Right renal cortex interstitium (tissue), 3 donors: ENCODE measurements around the gene ZDHHC6. TPM values are rescaled to one million over a fixed set of nuclear protein-coding genes. Genes with fewer than 3 reads are reported as not detected.
"Not testable (repeated sequence)": the region's sequence is repeated elsewhere in the genome, so short reads cannot be mapped to it uniquely, and the experiment has no call there.

Experiments
- DNase-seq, 3 donors: peaks; one replicate each; pipeline ENCODE4 v3.0.0-alpha.2; 2013; ENCODE audit warnings: low read depth in 3 of 3, low spot score in 2 of 3
- polyA plus RNA-seq, 3 donors: library from polyadenylated mRNA; unstranded; fragments of 120-200 nt; gene quantifications; one replicate each; pipeline ENCODE4 v1.2.1, GENCODE V29; 2013; ENCODE audit not compliant: insufficient read length in 3 of 3

ZDHHC6 gene, protein sequence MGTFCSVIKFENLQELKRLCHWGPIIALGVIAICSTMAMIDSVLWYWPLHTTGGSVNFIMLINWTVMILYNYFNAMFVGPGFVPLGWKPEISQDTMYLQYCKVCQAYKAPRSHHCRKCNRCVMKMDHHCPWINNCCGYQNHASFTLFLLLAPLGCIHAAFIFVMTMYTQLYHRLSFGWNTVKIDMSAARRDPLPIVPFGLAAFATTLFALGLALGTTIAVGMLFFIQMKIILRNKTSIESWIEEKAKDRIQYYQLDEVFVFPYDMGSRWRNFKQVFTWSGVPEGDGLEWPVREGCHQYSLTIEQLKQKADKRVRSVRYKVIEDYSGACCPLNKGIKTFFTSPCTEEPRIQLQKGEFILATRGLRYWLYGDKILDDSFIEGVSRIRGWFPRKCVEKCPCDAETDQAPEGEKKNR
- polyA plus RNA-seq, result 10 to 100 TPM; 65.7 to 69.0 (median 66.4) TPM

DNA sequence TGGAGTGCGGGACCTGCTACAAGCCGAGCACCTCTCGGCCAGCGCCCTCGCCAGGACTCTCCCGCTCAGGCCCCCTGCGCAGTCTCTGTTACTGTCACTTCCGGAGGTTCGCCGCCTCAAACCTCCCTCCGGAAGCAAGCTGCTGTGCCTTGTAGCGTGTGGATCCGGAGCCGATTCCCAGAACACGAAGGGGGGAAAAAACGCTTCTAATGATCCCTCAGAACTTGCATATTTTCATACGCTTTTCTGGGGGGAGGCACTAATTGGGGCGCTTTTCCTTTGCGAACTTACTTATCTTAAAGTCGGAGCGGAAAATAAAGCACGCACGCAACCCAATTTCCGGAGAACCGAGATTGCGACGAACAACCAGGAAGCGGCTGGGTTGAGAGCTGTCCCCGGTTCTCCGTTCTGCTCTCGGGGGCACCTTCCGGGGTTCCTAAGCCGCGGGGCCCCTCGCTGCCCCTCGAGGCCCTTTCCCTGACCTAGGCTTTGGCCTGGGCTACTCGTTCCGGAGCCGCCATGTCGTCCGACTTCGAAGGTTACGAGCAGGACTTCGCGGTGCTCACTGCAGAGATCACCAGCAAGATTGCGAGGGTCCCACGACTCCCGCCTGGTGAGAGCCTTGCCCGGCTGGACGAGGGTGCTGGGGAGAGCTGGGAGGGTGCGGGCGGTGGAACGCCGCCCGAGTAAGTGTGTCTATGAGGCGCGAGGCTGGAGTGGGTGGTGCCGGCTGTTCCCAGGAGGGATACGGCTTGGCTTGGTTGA is at the start of gene ZDHHC6, which contains the start of gene VTI1A:
TSS of gene ZDHHC6 (minus strand) at position 60 of the 765 bp plus-strand sequence. CDS start 1,478 bp downstream, outside the sequence.
TSS of gene VTI1A (plus strand) at position 361 of the 765 bp plus-strand sequence. CDS start at position 520, 159 bp downstream.
- DNase-seq, result peak; percentile 76 to 87 (median 83)

DNA sequence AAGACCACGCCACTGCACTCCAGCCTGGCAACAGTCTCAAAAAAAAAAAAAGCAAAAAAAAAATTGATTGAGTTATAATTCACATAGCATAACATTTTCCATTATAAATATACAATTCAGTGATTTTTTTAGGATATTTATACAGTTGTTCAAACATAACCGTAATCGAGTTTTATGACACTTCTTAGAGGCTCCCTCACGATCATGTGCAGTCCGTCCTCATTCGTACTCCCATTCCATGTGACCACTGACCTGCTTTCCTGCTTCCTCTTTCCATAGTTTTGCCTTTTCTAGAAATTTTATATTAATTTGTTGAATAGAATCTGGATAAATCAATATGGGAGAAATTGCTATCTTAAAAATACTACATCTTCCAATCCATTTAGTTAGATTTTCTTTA is 46.0 kb upstream of the ZDHHC6 start:
- no peak for DNase-seq

DNA sequence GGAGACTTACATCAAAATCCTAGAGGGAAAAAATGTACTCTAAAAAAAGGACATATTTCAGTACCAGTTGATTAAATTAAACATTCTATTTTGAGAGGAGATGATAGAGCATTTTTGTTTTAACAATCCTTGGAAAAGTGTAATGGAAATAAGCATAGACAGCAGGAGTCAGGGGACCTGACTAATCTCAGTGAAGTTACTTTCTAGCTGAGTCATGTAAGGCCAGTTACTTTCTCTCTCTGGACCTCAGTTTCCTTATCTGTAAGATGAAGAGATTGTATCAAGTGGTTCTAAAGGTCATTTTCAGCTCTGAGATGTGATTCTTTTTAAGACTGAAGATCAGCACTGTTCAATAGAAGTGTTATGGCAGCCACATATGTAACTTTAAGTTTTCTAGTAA is 44.4 kb upstream of the ZDHHC6 start:
- no peak for DNase-seq

DNA sequence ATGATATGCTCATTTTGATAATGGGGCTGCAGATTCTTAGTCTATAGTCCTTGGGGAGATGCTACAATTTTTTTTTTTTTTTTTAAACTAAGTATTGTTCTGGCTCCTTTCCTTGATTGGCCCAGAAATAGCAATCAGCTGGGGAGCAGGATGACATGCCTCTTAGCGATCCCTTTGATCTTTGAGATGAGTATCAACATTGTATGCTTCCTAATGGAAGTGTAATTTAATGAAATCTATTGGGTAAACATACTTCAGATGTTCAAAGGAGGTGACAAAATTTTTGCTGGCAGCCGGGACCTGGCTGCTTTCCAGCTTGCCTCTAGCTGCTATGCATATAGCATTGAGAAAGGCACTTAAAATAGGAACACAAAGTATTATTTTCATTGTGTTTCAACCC is 43.8 kb upstream of the ZDHHC6 start:
- DNase-seq, result no peak

DNA sequence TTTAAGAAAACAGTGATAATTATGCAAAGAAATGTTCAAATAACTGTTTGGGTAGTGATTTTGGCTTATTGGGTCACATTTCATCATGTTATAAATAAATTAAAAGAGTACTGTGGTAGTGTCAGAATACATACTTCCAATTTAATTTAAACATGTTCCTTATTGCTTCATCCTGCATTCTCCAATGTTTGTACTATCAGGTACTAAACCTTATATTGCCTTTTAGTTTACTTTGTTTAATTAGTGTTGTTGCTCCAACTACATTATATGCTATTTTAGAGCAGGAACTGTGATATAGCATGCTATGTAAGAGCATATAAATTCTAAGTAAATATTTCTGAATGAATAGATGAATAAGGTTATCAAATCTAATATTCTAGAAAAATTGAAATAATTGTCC is 41.2 kb upstream of the ZDHHC6 start:
- DNase-seq, result no peak

DNA sequence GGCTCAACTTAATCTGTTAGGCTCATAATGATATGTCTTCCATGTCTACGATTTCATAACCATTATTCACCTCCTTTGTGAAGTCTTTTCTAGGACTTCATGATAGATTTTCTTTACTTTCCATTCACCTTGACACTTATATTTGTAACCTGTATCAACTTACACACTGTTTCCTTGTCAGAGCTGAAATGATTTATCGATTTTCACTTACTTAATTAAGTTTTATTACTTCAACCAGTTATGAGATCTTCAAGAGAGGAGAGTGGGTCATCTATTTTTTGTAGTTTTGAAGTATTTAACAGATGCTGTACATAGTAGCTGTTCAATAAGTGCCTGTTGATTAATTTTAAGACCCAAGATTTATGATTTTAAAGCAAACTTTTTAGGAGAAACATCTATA is 37.7 kb upstream of the ZDHHC6 start:
- no peak for DNase-seq

DNA sequence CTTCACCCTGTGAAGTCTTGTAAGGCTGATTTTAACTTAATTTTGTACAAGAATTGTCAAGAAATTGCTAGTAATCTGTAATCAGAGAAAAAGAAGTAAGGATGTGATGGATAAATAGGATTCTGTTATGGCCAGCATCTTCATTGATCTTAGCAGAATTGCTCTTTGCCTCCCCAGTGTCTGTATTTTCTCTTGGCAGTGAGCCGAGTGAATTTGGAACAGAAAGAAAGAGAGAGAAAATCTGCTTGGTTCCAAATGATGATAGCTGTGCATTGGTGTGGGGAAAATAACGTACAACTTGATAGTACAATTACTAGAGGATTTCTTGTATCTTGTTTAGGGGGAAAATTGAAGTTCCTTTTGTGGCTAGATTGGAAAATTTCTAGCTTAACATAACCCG is 34.9 kb upstream of the ZDHHC6 start:
- no peak for DNase-seq

DNA sequence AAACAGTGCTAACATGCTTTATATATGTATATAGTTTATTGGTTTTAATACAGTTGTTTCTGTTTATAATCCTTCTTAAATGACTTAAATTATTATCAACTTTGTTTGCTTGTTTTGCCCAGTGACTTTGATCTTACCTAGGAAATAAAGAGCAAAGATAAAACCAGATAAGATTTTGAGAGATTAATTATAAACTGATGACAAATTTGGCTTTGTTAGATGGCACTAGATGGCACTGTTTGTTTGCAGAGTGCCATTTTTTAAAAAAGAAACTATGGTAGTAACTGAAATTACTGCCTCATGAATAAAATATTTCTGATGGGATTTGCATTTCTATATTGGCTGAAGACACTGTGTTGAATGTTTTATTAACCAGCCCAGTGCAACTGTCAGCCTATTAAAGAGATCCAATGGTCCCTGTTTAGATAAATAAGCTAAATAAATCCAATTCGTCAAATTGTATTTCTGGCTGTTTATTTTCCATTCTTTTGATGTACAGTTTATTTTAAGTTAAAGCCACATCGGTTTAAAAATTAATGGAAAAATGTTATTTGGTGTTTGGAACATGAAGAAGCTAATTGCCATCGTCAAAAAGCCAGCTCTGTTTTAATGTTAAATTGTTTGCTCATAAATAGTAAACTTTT is 29.0 kb upstream of the ZDHHC6 start:
- no peak for DNase-seq

DNA sequence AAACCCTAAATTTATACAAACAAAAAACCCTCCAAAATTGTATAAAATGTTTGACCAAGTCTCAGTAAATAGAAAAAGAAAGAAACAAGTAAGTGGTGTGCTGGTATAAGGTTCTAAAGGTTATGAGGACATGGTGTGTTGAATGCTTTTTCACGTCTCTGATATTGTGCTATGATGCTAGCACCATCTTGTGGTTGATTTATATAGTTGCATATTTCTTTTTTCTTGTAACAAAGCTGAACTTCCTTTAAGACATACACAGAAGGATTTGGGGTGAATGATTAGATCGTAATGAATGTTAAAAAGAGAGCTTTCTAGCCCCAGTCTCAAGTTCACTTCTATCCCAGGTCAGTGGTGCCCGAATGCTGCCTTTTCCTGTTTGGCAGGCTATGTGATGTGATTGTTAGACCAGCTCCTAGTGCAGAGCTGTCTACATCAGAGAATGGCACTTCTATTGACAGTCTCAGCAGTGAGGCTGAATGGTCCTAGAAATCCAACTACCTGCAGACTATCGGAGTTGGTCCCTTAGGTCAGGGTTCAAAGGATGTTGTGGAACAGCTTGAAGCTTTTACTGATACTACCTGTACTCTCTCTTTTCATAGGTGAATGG is 25.3 kb upstream of the ZDHHC6 start:
- DNase-seq, result no peak

DNA sequence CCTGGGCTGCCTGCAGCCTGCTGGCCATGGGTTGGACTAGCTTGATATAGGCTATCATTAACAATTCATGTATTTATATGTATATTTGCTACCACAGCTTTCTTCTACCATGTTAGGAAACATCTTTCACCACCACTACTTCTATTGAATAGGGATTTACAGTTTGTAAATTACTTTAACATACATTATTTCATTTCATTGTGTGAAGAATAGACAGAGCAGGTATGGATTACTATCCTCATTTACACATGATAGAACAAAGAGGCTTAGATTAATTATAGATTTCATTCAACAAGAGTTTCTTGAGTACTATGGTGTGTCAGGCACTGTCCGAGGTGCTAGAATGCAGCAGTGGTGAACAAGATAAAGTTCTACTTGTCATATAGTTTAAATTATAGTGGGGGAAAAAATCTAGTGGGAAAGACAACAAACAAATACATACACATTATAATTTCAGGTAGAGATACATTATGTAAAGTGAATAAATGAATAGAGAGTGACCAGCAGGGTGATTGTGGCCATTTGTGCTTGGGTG is 20.9 kb upstream of the ZDHHC6 start:
- no peak for DNase-seq

DNA sequence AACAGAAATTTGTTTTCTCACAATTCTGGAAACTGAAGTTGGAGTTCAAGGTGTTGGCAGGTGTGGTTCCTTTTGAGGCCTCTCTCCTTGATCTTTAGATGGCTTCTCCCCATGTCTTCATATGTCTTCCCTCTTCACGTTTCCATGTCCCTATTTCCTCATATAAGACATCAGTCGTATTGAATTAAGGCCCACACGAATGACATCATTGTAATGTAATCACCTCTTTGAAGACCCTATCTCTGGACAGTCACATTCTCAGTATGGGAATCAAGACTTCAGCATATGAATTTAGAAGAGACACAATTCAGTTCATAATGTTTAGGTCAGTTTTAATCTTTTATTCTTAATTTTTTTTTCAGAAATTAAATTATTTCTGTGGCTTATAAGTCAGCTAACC is 20.1 kb upstream of the ZDHHC6 start:
- no peak for DNase-seq

DNA sequence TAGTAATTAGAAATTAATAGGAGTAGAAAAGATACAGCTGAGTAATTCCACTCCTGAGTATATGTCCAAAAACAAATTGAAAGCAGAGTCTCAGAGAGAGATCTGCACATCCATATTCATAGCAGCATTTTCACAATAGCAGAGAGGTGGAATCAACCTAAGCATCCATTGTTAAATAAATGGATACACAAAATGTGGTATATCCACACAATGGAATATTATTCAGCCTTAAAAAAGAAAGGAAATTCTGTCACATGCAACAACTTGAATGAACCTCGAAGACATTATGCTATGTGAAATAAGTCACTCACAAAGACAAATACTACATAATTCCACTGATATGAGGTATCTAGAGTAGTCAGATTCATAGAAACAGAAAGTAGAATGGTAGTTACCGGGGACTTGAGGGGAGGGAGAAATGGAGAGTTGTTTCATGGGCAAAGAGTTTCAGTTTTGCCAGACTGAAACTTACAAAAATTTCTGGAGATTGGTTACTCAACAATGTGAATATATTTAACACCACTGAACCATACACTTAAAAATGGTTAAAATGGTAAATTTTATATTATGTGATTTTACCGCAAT is 18.7 kb upstream of the ZDHHC6 start:
- no peak for DNase-seq

DNA sequence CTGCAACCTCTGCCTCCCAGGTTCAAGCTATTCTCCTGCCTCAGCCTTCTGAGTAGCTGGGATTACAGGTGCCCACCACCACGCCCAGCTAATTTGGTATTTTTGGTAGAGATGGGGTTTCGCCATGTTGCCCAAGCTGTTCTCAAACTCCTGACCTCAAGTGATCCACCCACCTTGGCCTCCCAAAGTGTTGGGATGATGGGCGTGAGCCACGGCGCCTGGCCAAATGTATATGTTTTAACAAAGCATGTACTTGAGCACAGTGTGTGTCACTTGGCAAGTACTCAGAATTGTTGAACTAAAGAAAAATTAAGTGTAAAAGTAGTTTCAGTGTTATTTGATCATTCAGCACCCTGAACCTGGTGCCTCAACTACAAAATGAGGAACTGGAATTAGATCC is 17.4 kb upstream of the ZDHHC6 start:
- DNase-seq, result not testable (repeated sequence)

DNA sequence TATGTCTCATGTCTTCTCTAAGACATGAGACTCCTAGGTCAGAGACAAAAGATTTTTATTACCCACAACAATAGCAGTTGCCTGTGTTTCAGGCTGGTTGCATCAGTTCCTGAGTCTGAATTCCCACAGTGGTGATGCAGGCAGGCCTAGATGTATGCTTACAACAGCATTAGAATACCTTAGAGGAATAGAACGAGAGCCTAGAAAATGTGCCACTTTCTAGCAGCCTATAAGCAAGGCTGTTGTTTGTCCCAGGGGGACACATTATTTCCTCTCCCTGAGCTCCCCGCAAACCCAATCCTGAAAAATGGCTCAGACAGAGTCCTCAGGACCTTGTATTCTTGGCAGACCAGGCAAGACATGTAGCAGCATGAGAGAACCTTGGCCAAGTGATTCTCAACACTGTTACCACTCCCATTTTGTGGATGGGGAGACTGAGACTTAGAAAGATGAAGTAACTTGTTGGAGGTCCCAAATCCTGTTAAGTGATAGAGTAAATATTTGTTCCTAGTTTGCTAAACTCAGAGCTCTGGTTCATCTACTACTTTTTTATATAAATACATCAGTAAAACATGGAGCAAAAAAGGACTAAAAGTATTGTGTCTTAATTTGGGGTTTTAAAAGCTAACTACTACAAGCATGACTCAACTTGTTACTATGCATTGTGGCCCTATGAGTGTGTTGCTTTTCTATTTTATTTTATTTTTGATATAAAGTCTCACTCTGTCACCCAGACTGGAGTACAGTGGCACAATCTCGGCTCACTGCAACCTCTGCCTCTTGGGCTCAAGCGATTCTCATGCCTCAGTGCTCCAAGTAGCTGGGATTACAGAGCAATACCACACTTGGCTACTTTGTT is 14.5 kb upstream of the ZDHHC6 start:
- no peak for DNase-seq

DNA sequence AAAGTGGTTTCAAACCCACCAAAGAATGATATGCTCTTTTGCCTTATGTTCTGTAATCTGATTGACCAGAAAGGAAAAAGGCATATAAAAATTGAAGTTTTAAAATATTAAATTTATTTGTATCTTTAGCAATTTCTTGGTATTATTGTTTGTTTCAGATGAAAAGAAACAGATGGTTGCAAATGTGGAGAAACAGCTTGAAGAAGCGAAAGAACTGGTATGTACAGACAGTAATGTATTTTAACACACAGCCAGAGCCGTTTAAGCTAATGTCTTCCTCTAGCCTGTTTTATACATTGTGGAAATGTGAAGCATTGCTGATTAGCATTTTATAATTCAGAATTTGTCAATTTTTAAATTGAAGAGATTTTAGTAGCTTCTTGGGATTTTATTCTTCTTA is 13.7 kb upstream of the ZDHHC6 start:
- no peak for DNase-seq

DNA sequence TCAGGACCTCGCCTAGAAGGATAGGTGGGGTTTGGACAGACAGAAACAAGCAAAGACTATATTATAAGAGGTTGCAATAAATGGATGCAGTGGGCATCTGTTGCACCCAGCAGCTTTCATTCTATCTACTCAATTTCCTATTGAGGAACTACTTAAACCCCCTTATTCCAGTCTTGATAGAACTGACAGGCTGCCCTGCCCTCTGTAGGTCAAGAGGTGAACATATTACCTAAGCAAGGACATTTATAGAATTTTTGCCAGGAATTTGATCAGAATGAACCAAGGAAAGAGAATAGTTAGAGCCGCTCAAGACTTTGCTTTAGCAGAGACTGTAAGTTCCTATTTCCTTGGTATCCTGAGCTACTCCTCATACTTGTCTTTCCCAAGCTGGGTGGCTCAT is 9.8 kb upstream of the ZDHHC6 start:
- no peak for DNase-seq

DNA sequence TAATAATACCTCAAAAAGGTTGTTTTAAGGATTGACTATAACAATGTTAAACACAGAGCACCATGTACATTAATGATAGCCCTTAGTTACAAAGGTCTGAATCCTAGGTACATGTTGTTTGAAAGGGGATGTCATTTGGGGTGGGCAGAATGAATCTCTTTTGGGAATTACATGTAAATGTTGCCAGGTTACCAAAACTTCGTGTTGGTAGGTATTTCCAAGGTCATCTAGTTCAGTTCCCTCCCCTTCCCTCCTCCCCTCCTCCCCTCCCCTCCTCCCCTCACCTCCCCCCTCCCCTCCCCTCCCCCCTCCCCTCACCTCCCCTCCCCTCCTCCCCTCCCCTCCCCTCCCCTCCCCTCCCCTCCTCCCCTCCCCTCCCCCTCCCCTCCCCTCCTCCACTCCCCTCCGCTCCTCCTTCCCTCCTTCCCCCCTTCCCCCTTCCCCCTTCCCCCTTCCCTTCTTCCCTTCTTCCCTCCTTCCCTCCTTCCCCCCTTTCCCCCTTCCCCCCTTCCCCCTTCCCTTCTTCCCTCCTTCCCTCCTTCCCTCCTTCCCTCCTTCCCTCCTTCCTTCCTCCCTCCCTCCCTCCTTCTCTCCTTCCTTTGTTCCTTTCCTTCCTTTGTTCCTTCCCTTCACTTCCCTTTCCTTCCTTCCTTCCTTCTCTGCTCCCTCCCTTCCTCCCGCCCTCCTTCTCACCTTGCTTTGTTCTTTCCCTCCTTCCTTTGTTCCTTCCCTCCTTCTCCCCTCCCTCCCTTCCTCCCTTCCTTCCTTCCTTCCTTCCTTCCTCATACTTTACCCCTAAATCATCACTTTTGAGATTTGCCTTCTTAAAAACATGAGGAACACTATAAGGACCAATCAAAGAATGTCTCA is 8.4 kb upstream of the ZDHHC6 start:
- DNase-seq, result no peak

DNA sequence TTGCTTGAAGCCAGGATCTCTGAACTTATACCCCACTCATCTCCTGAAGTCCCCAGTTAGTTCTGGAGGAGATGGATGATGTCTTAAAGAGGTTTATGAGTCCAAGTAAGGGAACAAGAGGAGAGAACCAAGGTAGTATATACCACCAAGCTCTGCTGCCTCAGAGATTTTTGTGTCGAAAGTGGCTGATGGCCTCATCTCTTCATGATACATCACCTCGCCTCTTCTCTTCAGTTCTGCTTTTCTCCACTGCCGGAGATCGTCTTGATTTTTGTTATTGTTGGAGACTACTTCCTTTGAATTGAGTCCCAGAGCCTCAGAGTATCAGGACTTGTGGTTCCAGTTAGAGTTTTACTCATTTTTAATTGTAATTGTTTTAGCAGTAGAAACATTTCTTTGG is 2.2 kb upstream of the ZDHHC6 start:
- no peak for DNase-seq

DNA sequence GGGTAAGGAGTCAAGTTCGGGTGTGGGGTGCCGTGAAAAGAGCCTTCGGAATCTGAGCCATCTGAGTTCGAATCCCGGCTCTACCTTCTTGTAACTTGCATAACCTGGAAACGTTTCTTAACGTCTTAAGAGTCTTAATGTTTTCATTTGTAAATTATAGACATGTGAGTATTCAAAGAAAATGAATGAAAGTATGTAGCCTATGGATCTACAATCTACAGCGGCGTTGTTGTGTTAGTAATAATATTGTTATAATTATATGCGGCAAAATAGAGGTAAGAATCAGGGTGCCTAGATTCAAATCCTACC is 860 bp upstream of the ZDHHC6 start:
- no peak for DNase-seq
